ENCODE measurements around the gene ETS1. TPM values are rescaled to one million over a fixed set of nuclear protein-coding genes. Genes with fewer than 3 reads are reported as not detected.

Gene ETS1
- total RNA-seq, 1 experiment from 2014 or later: 29.9 TPM

- no peaks in the 10 kb centered on the region for H3K27me3 Mint-ChIP-seq (ENCODE audit: low read depth)
- no peak overlapping the region for H3K14ac ChIP-seq (ENCODE audit: insufficient read depth, low read length)
- no peak for TF ChIP-seq CTCF (conservative IDR thresholded peaks at IDR 0.05)
- H3K4me1 Mint-ChIP-seq: peaks cover 16 to 23% of the 10 kb centered on the region in 2 experiments
- no peak overlapping the region for H2BK5ac ChIP-seq (ENCODE audit: insufficient read length, low read length)
- H3K9me3 Mint-ChIP-seq: no peaks in the 10 kb centered on the region
- no peaks in the 10 kb centered on the region for H3K79me2 ChIP-seq (ENCODE audit: insufficient read depth, low read length)
- no peak overlapping the region for H2BK20ac ChIP-seq (ENCODE audit: low read depth, low read length, poor library complexity, severe bottlenecking)
- peak overlapping the region in 1 of 3 experiments; percentile 73; a peak in 1 of 7 replicates for H3K27ac Mint-ChIP-seq
- H4K91ac ChIP-seq (ENCODE audit: insufficient read length, low read depth, low read length): no peak overlapping the region
- no peak overlapping the region for H3K56ac ChIP-seq (ENCODE audit: insufficient read length, low read depth, low read length)
- H3K9me3 ChIP-seq (ENCODE audit: control insufficient read depth, low read depth, low read length): no peaks in the 10 kb centered on the region
- no peak overlapping the region for H2AFZ ChIP-seq (ENCODE audit: low read length)
- no peak overlapping the region for H2BK12ac ChIP-seq (ENCODE audit: insufficient read length, low read depth, low read length)
- H4K5ac ChIP-seq (ENCODE audit: insufficient read length, low read depth, low read length): no peak overlapping the region
- no peak overlapping the region for H3K18ac ChIP-seq (ENCODE audit: insufficient read length, low read depth, low read length)
- no peak overlapping the region for H3K4me3 Mint-ChIP-seq
- no peak overlapping the region for H3K27ac ChIP-seq (ENCODE audit: insufficient read length, low read depth, low read length)
- no peak overlapping the region for H3T11ph ChIP-seq (ENCODE audit: low read length)
- H3K23ac ChIP-seq (ENCODE audit: insufficient read length, low read depth, low read length): no peak overlapping the region
- H3K36me3 Mint-ChIP-seq (ENCODE audit: insufficient read depth in 1 of 3, low read depth in 3 of 3): peaks cover 0 to 15% (median 4%) of the 10 kb centered on the region in 3 experiments; a peak in 4 of 7 replicates
- no peak overlapping the region for H2BK15ac ChIP-seq (ENCODE audit: low read depth, low read length)
- H3K27me3 ChIP-seq (ENCODE audit: insufficient read depth, low read length): no peaks in the 10 kb centered on the region
- H3K79me1 ChIP-seq (ENCODE audit: insufficient read depth, low read depth, low read length, poor library complexity, severe bottlenecking): no peaks in the 10 kb centered on the region
- H2AK5ac ChIP-seq (ENCODE audit: insufficient read length, low read length): no peak overlapping the region
- H3K23me2 ChIP-seq (ENCODE audit: insufficient read length, low read depth, low read length, poor library complexity, severe bottlenecking): no peaks in the 10 kb centered on the region
- no CpG with 5 or more reads among the region's 5 CpGs for WGBS (ENCODE audit: extremely low coverage, insufficient read length, low lambda C conversion rate)
- no peak overlapping the region for H3K9ac ChIP-seq (ENCODE audit: extremely low read depth, insufficient read length, low read length)
- peaks cover 9% of the 10 kb centered on the region; the same call in 1 of the 2 replicates for H3K4me1 ChIP-seq (ENCODE audit: insufficient read depth, low read length)
- no peaks in the 10 kb centered on the region for H4K20me1 ChIP-seq (ENCODE audit: control insufficient read depth, insufficient read depth, insufficient read length)
- H3K4ac ChIP-seq (ENCODE audit: low read depth, low read length): no peak overlapping the region
- H2BK120ac ChIP-seq (ENCODE audit: low read depth, low read length, poor library complexity, severe bottlenecking): no peak overlapping the region
- no peak for DNase-seq
- H3K4me2 ChIP-seq (ENCODE audit: insufficient read depth, insufficient read length, low read length): no peak overlapping the region
- no peak overlapping the region for H4K8ac ChIP-seq (replicated peaks; ENCODE audit: insufficient read length, low read depth, low read length)
Observed at GRCh38 chr11:128565881-128566280, 21.5 kb downstream of the ETS1 start.

All from H9 (cell line).